ENCODE measurements around the gene KRTAP10-11.
"Not testable (repeated sequence)": the region's sequence is repeated elsewhere in the genome, so short reads cannot be mapped to it uniquely, and the experiment has no call there.

KRTAP10-11 gene

DNA sequence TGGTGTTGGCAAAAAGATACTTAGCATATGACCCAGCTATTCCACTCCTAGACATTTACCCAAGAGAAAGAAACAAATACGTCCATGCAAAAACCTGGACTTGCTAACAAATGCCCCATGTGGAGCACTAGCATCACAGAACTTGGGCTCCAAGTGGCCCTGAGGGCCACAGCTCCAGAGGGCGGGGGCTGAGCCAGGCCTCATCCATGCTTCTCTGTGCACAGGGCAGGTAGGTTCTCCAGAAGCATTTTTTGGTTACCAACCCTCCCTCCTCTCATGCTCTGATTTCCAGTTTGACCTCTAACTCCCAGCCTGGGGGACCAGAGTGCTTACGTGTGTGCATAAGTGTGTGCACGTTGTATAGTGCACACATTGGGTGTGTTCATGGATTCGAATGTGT, 18.5 kb downstream of the KRTAP10-11 start:
- no peak for DNase-seq (ENCODE audit: low spot score)

- DNase-seq (ENCODE audit: low spot score): no peak
Observed at GRCh38 chr21:44666401-44667320, 20.4 kb downstream of the KRTAP10-11 start, which contains the start of gene KRTAP12-2. Gene KRTAP12-2 (minus strand): TSS chr21:44666927. CDS start chr21:44666886, 41 bp downstream.

- no peak for DNase-seq (ENCODE audit: low spot score)
Observed at GRCh38 chr21:44667612-44668011, 21.4 kb downstream of the KRTAP10-11 start.

DNA sequence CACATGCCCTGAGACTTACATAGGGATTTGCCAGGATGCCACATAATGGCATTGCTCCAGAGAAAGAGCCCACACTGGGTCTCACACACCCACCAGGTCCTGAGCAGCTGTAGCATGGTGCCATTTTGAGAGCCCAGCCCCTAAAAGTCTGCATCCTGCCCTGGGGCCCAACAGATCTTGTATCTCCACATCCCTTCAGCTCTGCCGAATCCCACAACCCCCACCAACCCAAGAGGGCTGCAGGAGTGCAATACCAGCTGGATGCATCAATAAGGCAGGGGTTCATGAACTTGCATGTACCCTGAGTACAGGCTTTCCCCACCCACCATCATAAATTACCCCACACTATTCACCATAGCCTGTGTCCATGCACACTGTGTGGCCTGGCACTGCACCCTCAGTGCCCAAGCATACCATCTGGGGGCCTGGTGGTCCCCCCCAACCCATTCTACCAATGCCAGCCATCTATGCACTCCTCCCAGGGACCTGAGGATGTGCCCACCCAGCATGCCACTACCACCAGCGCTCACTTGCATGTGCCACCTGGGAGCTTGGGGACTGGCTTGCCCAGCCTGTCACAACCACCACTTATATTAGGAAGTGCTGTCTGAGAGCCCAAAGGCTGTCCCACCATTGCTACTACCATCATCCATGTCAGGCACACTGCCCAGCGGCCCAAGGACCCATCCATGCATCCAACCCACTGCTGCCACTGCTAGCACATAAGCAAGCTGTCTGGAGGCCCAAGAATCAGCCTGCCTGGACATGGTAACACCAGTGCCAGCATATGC, 24.6 kb downstream of the KRTAP10-11 start:
- DNase-seq (ENCODE audit: low spot score): no peak

GRCh38 chr21:44671911-44672310, 25.7 kb downstream of the KRTAP10-11 start:
- DNase-seq (ENCODE audit: low spot score): no peak

DNA sequence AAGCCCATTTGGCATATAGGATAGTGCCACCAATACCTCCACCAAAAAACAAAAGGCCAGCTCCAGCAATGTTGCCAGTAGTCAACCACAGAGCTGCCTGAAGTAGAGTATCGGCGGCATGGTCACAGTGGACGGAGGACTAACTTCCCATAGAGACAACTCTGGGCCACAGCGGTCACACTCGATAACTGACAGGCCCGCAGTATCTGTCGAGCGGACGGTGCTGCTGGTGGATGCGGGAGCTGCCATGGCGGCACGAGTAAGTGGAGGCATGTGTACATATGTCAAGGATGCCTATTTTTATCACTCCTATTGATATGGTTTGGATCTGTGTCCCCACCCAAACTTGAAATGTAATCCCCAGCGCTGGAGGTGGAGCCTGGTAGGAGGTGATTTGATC, 31.7 kb downstream of the KRTAP10-11 start:
- DNase-seq (ENCODE audit: low spot score): no peak

DNA sequence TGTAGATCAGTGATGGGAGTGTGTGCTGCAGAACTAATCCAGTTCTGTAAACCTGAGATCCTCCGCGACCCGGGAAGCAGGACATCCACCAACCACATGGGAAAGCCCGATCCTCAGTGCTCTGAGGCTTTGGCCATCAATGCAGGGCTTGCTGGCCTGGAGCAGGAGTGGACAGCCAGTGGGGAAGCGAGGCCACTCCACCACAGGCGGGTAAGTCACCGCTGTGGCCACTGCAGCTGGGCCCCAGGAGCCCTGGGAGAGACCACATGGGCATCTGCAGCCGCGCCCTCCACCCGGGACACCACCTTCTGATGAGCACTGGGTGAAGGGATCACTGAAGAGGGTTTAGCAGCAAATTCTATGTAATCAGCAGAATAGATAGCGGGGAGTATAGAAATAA, 34.9 kb downstream of the KRTAP10-11 start:
- no peak for DNase-seq (ENCODE audit: low spot score)

DNA sequence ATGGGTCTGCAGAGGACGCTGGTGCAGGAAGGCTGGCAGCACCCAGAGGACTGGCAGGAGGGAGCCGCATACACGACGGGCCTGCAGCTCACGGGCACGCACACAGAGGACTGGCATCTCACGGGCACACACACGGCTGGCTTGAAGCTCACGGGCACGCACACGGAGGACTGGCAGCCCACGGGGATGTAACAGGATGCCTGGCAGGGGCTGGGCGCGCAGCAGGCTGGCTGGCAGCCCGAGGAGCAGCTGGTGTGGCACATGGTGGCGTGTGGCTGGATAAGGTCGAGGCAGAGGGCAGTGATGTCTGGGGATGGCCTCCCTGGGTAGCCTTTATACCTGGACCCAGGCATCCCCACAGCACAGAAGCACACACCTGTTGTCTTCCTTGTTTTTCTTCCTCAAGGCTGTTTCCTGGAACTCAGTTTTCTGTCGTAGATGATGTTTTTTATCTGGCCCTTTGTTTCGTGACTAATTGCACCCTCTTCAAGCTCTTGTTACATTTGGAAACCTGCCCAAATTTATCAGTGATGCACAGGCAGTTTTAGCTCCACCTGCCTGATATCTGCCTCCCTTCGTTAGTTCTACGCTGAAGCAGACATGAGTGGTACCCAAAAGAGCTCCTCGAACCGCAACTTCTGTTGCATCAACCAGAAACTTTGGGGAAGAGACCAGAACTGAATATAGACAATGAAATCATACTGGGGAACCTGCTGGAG, 35.8 kb downstream of the KRTAP10-11 start, which contains the start of gene KRTAP12-1:
Gene KRTAP12-1 (minus strand): TSS at position 303 of the 719 bp plus-strand sequence. CDS start 40 bp downstream, at position 263.
- DNase-seq (ENCODE audit: low spot score): no peak

DNA sequence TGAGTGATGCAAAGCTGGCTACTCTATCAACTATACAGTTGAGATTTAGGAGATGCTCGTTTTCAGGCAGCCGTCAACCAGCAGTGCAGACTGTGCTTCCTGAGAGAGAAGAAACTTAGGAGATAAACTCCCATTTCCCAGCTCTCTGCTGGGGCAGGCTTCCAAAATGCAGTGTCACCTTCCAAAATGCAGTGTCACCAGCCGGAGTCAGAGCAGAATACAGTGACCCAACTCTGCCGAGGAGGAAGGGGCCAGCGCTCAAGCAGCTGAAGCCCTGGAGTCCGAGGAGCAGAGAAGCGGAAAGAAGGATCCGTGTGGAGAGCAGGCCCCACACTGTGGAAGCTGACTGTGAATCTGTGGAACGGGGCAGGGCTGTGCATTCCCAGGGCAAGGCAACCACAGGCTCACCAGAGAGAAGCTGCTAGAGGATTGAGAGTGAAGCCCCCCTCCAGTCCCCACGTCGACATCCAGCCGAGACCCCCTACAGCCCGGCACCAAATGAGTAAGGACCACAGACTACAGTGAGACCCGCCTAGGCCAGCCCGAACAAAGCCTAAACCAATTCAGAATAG, 36.5 kb downstream of the KRTAP10-11 start:
- DNase-seq (ENCODE audit: low spot score): no peak

DNA sequence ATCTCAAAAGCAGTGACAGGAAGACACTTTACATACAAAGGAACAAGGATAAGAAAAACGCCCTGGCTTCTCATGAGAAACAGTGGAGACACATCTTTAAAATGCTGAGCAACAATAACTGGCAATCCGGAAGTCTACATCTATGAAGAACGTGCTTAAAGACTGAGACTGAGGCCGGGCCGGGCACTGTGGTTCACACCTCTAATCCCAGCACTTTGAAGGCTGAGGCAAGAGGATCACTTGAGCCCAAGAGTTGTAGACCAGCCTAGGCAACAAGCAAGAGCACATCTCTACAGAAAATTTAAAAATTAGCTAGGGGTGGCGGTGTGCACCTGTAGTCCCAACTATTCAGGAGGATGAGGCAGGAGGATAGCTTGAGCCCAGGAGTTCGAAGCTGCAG, 37.9 kb downstream of the KRTAP10-11 start:
- no peak for DNase-seq (ENCODE audit: low spot score)

DNA sequence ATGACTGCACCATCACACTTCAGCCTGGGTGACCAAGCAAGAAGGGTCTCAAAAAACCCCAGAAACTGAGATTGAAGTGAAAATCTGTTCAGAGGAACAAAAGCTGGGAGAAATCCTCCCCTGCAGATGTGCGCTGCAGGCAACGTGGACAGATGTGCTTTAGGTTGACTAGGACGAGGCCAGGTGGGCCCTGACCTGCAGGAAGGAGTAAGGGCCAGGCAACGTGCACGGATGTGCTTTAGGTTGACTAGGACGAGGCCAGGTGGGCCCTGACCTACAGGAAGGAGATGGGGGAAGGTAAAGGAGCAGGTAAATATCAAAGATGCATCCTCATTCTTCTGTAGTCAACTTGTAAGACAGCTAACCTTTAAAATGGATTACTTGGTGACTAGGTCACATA, 38.3 kb downstream of the KRTAP10-11 start:
- no peak for DNase-seq (ENCODE audit: low spot score)

GRCh38 chr21:44685050-44685449, 38.8 kb downstream of the KRTAP10-11 start:
- DNase-seq (ENCODE audit: low spot score): not testable (repeated sequence)

- DNase-seq (ENCODE audit: low spot score): no peak
Observed at GRCh38 chr21:44686000-44686781, 40.0 kb downstream of the KRTAP10-11 start.

GRCh38 chr21:44686843-44687561, 40.8 kb downstream of the KRTAP10-11 start:
- DNase-seq (ENCODE audit: low spot score): no peak

DNA sequence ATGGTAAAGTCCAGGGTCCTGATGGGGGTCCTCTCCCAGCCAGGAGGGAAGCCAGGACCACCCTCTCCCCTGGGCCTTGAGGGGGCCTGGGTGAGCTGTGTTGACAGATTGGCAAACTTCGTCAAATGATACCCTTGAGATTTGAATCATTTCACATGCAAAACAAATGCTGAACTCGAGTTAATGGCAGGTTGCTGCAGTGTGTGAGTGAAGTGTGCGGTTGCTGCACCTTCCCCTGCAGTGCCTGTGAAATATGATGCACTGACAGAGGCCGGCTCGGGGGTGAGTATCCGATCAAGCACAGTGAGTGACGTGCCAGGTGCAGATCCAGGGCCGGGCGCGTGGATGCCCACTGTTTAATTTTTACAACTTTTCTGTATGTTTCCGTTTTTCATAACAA, 41.5 kb downstream of the KRTAP10-11 start:
- DNase-seq (ENCODE audit: low spot score): no peak

- DNase-seq (ENCODE audit: low spot score): not testable (repeated sequence)
Observed at GRCh38 chr21:44689740-44690139, 43.5 kb downstream of the KRTAP10-11 start.

- no peak for DNase-seq (ENCODE audit: low spot score)
Observed at GRCh38 chr21:44691686-44692085, 45.5 kb downstream of the KRTAP10-11 start.

DNA sequence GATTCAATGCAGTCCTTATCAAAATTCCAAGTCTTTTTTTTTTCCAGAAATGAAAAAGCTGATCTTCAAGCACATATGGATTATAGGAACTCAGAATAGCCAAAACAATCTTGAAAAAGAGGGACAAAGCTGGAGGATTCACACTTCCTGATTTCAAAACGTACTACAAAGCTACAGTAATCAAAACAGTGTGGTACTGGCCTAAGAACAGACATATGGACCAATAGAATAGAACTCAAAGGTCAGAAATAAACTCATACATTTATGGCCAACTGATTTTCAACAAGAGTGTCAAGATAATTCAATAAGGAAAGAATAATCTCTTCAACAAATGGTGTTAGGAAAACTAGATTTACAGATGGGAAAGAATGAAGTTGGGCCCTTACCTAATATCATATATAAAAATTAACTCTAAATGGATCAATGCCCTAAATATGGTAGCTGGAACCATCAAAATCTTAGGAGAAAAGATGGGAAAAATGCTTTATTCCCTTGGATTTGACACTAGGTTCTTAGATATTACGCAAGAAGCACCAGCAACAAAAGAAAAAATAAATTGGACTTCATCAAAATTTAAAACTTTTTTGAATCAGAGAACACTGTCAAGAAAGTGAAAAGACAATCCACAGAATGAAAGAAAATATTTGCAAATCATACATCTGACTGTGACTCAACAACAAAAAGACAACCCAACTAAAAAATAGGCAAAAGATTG, 46.7 kb downstream of the KRTAP10-11 start:
- no peak for DNase-seq (ENCODE audit: low spot score)

DNA sequence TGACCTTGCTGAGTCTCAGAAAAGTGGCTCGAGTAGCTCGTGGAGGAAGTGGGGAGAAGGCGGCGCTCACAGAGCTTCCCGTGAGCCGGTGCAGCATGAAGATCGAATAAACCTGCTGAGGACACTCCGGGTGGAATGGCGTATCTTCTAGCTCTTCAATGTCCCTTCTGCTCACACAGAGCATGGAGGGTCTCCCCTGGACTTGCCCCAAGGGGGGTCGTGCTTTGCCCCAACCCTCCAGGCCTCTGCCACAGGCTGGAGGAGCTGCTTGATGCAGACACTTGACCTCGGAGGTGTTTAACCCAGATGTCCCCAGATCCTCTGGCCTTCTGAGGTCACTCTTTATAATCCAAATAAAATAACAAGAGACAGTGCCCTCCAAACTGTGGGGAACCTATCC, 48.6 kb downstream of the KRTAP10-11 start:
- DNase-seq (ENCODE audit: low spot score): no peak

- DNase-seq (ENCODE audit: low spot score): no peak
Observed at GRCh38 chr21:44695184-44695583, 49.0 kb downstream of the KRTAP10-11 start.

All from hematopoietic multipotent progenitor cell treated with erythropoietin and hydrocortisone succinate and interleukin-3 and kit ligand, for 17 days (in vitro differentiated cells).